ENCODE results near the gene LTBP4.

LTBP4 gene

DNA sequence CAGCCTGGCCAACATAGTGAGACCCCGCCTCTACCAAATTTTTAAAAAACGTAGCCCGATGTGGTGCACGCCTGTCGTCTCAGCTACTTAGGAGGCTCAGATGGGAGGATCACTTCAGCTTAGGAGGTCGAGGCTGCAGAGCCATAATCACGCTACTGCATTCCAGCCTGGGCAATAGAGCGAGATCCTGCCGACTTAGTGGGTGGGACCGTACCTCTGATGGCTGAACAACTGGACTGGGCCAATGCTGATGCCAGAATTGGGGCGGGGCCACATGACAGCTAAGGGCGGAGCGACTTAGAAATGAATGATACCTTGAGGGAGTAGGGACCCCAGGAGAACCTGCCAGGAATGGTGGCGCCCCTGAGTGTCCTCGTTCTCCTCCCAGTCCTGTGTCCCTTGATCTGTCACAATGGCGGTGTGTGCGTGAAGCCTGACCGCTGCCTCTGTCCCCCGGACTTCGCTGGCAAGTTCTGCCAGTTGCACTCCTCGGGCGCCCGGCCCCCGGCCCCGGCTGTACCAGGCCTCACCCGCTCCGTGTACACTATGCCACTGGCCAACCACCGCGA is 3.6 kb downstream of the LTBP4 start:
- TF ChIP-seq ZNF37A (tag by site-specific recombination; IDR thresholded peaks at IDR 0.05), result no peak
- 0 out of 2 replicates have a peak, but pooled peaks have one; percentile 2 for TF ChIP-seq ZNF18 (tag by site-specific recombination; IDR thresholded peaks at IDR 0.05)
- peak; percentile 59 for TF ChIP-seq ZBTB7A (tag by site-specific recombination; IDR thresholded peaks at IDR 0.05; ENCODE audit: low read depth)
- no peak for TF ChIP-seq ZNF530 (tag by site-specific recombination; IDR thresholded peaks at IDR 0.05; ENCODE audit: low read depth)
- no peak for TF ChIP-seq ZNF311 (tag by site-specific recombination; IDR thresholded peaks at IDR 0.05; ENCODE audit: borderline replicate concordance)
- 0 out of 2 replicates have a peak, but pooled peaks have one; percentile 10 for TF ChIP-seq ZNF416 (tag by site-specific recombination; IDR thresholded peaks at IDR 0.05)
- no peak for TF ChIP-seq ZNF670 (tag by site-specific recombination; IDR thresholded peaks at IDR 0.05; ENCODE audit: low read depth)
- TF ChIP-seq ZBTB48 (tag by site-specific recombination; IDR thresholded peaks at IDR 0.05), result no peak
- 0 out of 2 replicates have a peak, but pooled peaks have one; percentile 6 for TF ChIP-seq ZNF391 (tag by site-specific recombination; IDR thresholded peaks at IDR 0.05; ENCODE audit: borderline replicate concordance, low read depth)
- no peak for TF ChIP-seq ZBTB20 (tag by site-specific recombination; IDR thresholded peaks at IDR 0.05)
- TF ChIP-seq, protein P1, sequence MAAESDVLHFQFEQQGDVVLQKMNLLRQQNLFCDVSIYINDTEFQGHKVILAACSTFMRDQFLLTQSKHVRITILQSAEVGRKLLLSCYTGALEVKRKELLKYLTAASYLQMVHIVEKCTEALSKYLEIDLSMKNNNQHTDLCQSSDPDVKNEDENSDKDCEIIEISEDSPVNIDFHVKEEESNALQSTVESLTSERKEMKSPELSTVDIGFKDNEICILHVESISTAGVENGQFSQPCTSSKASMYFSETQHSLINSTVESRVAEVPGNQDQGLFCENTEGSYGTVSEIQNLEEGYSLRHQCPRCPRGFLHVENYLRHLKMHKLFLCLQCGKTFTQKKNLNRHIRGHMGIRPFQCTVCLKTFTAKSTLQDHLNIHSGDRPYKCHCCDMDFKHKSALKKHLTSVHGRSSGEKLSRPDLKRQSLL (tag by site-specific recombination; IDR thresholded peaks at IDR 0.05), result no peak
- peak; percentile 100 for TF ChIP-seq ZNF121 (tag by site-specific recombination; IDR thresholded peaks at IDR 0.05)
- Histone ChIP-seq H3K27ac (ENCODE audit: extremely low read depth, low read depth, low read length) (peak overlapping the region; percentile 57; the same call in 1 of the 2 replicates), H3K4me3 (ENCODE audit: low read depth, low read length) (no peak overlapping the region), H3K9me3 (ENCODE audit: control insufficient read depth, insufficient read depth, low read depth, low read length) (no peaks in the 10 kb centered on the region), H3K36me3 (ENCODE audit: control insufficient read depth in 2 of 2, insufficient read depth in 1 of 2, low read length in 2 of 2) (no peaks in the 10 kb centered on the region), H3K4me1 (ENCODE audit: control insufficient read depth, insufficient read depth, low read length) (peaks cover 58% of the 10 kb centered on the region)
- CTCF ChIA-PET, result interaction anchor here (0.5 to 20.7 kb wide), 19 partner anchors 8 to 300 kb away, joined by 3 to 470 read pairs (median 9); partner anchors contain the start of gene BLVRB
- POLR2A ChIA-PET, result interaction anchor here (0.6 to 5.1 kb wide), 28 partner anchors 10 to 835 kb away, joined by 3 to 60 read pairs (median 6); partner anchors contain the start of genes ACTMAP, BLVRB, C19orf47 and DMAC2

GRCh38 chr19:40605216-40605971 is 4.2 kb downstream of the LTBP4 start:
- ChIA-PET CTCF (interaction anchor here (0.5 to 20.7 kb wide), 17 partner anchors 8 to 1836 kb away, joined by 3 to 470 read pairs (median 4); no protein-coding TSS in a partner anchor), POLR2A (interaction anchor here (0.8 to 5.1 kb wide), 12 partner anchors 10 to 257 kb away, joined by 3 to 60 read pairs (median 6); partner anchors contain the start of genes BLVRB, C19orf47, PLD3 and SERTAD1)
- Histone ChIP-seq H3K27ac (ENCODE audit: extremely low read depth, low read depth, low read length) (peak overlapping the region; percentile 57; the same call in 1 of the 2 replicates), H3K4me1 (ENCODE audit: control insufficient read depth, insufficient read depth, low read length) (peaks cover 57% of the 10 kb centered on the region), H3K4me3 (ENCODE audit: low read depth, low read length) (peak overlapping the region; percentile 28), H3K9me3 (ENCODE audit: control insufficient read depth, insufficient read depth, low read depth, low read length) (no peaks in the 10 kb centered on the region), H3K36me3 (ENCODE audit: control insufficient read depth in 2 of 2, insufficient read depth in 1 of 2, low read length in 2 of 2) (no peaks in the 10 kb centered on the region)
- TF ChIP-seq ZNF558 (tag by site-specific recombination; IDR thresholded peaks at IDR 0.05), result no peak
- no peak for TF ChIP-seq ZBTB21 (tag by site-specific recombination; IDR thresholded peaks at IDR 0.05)
- TF ChIP-seq, protein P2, sequence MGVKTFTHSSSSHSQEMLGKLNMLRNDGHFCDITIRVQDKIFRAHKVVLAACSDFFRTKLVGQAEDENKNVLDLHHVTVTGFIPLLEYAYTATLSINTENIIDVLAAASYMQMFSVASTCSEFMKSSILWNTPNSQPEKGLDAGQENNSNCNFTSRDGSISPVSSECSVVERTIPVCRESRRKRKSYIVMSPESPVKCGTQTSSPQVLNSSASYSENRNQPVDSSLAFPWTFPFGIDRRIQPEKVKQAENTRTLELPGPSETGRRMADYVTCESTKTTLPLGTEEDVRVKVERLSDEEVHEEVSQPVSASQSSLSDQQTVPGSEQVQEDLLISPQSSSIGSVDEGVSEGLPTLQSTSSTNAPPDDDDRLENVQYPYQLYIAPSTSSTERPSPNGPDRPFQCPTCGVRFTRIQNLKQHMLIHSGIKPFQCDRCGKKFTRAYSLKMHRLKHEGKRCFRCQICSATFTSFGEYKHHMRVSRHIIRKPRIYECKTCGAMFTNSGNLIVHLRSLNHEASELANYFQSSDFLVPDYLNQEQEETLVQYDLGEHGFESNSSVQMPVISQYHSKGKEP (tag by site-specific recombination; IDR thresholded peaks at IDR 0.05), result no peak
- TF ChIP-seq ZNF214 (tag by site-specific recombination; IDR thresholded peaks at IDR 0.05; ENCODE audit: borderline replicate concordance), result no peak
- peak; percentile 82 for TF ChIP-seq KLF10 (tag by site-specific recombination; IDR thresholded peaks at IDR 0.05)
- peak; percentile 95 for TF ChIP-seq KLF16 (tag by site-specific recombination; IDR thresholded peaks at IDR 0.05)
- TF ChIP-seq SP7 (tag by site-specific recombination; IDR thresholded peaks at IDR 0.05), result peak; percentile 88
- no peak for TF ChIP-seq ZNF366 (tag by site-specific recombination; conservative IDR thresholded peaks at IDR 0.05)
- peak; percentile 92 for TF ChIP-seq PATZ1 (tag by site-specific recombination; IDR thresholded peaks at IDR 0.05)
- TF ChIP-seq YY1 (tag by site-specific recombination; IDR thresholded peaks at IDR 0.05), result no peak; the same call in 1 of the 2 replicates
- TF ChIP-seq GLI4 (tag by site-specific recombination; IDR thresholded peaks at IDR 0.05), result no peak
- TF ChIP-seq ZNF398 (tag by site-specific recombination; IDR thresholded peaks at IDR 0.05), result peak; percentile 83
